ENCODE results near the gene TBC1D8.

GRCh38 chr2:101145406-101145805 lies 5.8 kb downstream of the TBC1D8 start:
- TF ChIP-seq SIN3A (IDR thresholded peaks at IDR 0.05; ENCODE audit: borderline replicate concordance, insufficient read depth, low read depth, low read length) (no peak), CTCF (IDR thresholded peaks at IDR 0.05) (no peak)

Measured in Panc1 (cell line).